K562 (cell line): Measurements from ENCODE around the gene C9.

Experiments
- CHAMP1 ChIP-seq: fragments of 450-650 bp; IDR thresholded peaks from 2 replicates; pipeline ENCODE4 v1.6.1; 2016; ENCODE audit warnings: mild to moderate bottlenecking
- CUX1 ChIP-seq: fragments of 200-800 bp; sonication (Bioruptor generic); IDR thresholded peaks from 2 replicates; pipeline ENCODE4 v1.6.1; 2016; ENCODE audit warnings: missing genetic modification characterization, missing compliant biosample characterization
- RBM39 ChIP-seq: fragments of 200-400 bp; formaldehyde crosslinking; optimal IDR thresholded peaks from 2 replicates; pipeline ENCODE3; 2018; ENCODE audit warnings: low read depth, low read length
- RFX5 ChIP-seq: IDR thresholded peaks from 2 replicates; pipeline ENCODE4 v1.6.1; 2011; ENCODE audit warnings: low read depth, mild to moderate bottlenecking, improper control_type of control experiment, low read length
- TAF1 ChIP-seq: IDR thresholded peaks from 2 replicates; pipeline ENCODE4 v1.6.1; 2011; ENCODE audit warnings: mild to moderate bottlenecking, low read length, moderate library complexity; ENCODE audit not compliant: insufficient read depth, control insufficient read depth, severe bottlenecking; ENCODE audit errors: extremely low read depth
- TAF15 ChIP-seq: fragments of 200-400 bp; formaldehyde crosslinking; IDR thresholded peaks from 2 replicates; pipeline ENCODE4 v1.6.1; 2017; ENCODE audit warnings: mild to moderate bottlenecking, low read depth, low read length, moderate library complexity

DNA sequence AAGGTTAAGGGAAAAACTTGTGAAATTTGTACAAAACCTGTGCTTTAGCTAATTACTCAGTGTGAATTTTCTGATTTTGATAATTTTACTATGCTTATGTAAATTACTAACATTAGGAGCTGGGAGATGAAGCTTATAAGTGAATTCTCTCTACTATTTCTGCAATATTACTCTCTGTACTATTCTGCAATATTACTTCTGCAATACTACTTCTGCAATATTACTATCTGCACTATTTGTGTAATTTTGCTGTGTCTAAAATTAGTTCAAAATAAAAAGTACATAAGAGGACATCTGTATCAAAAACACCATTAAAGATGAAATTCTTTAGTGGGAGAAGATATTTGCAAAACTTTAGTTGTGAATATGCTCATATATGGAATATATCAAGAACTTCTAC lies 62.9 kb downstream of the C9 start:
- TF ChIP-seq TAF1 = no peak
- TF ChIP-seq CHAMP1 = no peak
- no peak for TF ChIP-seq CUX1 (CRISPR knock-in tag)
- no peak for TF ChIP-seq TAF15
- no peak for TF ChIP-seq RBM39
- TF ChIP-seq RFX5 = no peak
